NCI-H748 (cell line): Measurements from ENCODE around the gene ASCC2.

Experiments
- DNase-seq: peaks from one replicate; lab custom pipeline; 2025; ENCODE audit not compliant: unreplicated experiment; lab: John Stamatoyannopoulos, UW

Gene ASCC2

GRCh38 chr22:29788339-29789279 lies 49.5 kb downstream of the ASCC2 start:
- DNase-seq: no peak

- DNase-seq: no peak
These were observed 50.6 kb downstream of the ASCC2 start for GRCh38 chr22:29787371-29787980.

- no peak for DNase-seq
These were observed 52.0 kb downstream of the ASCC2 start for GRCh38 chr22:29786031-29786430.

- no peak for DNase-seq
These were observed 53.4 kb downstream of the ASCC2 start for GRCh38 chr22:29784451-29785361.

- no peak for DNase-seq
These were observed 55.8 kb downstream of the ASCC2 start for GRCh38 chr22:29782061-29782845.

GRCh38 chr22:29780748-29781676 lies 57.1 kb downstream of the ASCC2 start:
- DNase-seq: no peak

- DNase-seq: no peak
These were observed 57.9 kb downstream of the ASCC2 start for GRCh38 chr22:29780220-29780619.

GRCh38 chr22:29773233-29773632 lies 64.8 kb downstream of the ASCC2 start:
- no peak for DNase-seq

GRCh38 chr22:29772170-29772641 lies 65.9 kb downstream of the ASCC2 start:
- DNase-seq: no peak

- no peak for DNase-seq
These were observed 68.3 kb downstream of the ASCC2 start for GRCh38 chr22:29769723-29770321.

- no peak for DNase-seq
These were observed 69.9 kb downstream of the ASCC2 start for GRCh38 chr22:29768052-29768693.

GRCh38 chr22:29767171-29768051 lies 70.7 kb downstream of the ASCC2 start, which contains the start of gene UQCR10:
Gene UQCR10, plus strand, starts transcription at chr22:29767369. Its CDS starts 30 bp downstream, at chr22:29767399.
- DNase-seq: peak; percentile 87

- DNase-seq: peak; percentile 95
These were observed 71.4 kb downstream of the ASCC2 start, which contains the start of gene ZMAT5 for GRCh38 chr22:29766632-29767170. Gene ZMAT5, minus strand, starts transcription at chr22:29767007. Its CDS starts 18,463 bp downstream, at chr22:29748544.

GRCh38 chr22:29765905-29766631 lies 72.0 kb downstream of the ASCC2 start:
- DNase-seq: peak; percentile 27

- DNase-seq: peak; percentile 87
These were observed 75.8 kb downstream of the ASCC2 start for GRCh38 chr22:29762263-29762662.

- DNase-seq: no peak
These were observed 79.1 kb downstream of the ASCC2 start for GRCh38 chr22:29758959-29759358.
